NCI-H187 treated with DMSO at 0.1 percent for 48 hours (cell line): ENCODE results near the gene MRPL51.
"Not testable (repeated sequence)": the region's sequence is repeated elsewhere in the genome, so short reads cannot be mapped to it uniquely, and the experiment has no call there.

Source experiments
- DNase-seq: peaks from one replicate; lab custom pipeline; 2025; lab: John Stamatoyannopoulos, UW

The MRPL51 gene

GRCh38 chr12:6492838-6493496 lies at the start of gene MRPL51:
Gene MRPL51, minus strand, starts transcription at chr12:6493262. Its CDS starts 126 bp downstream, at chr12:6493136.
- DNase-seq: peak; percentile 77

- DNase-seq: no peak
Measured at GRCh38 chr12:6542209-6543009, 49.3 kb upstream of the MRPL51 start.

- DNase-seq: no peak
Measured at GRCh38 chr12:6541371-6542165, 48.5 kb upstream of the MRPL51 start.

- no peak for DNase-seq
Measured at GRCh38 chr12:6540181-6540877, 47.3 kb upstream of the MRPL51 start.

GRCh38 chr12:6539707-6540134 lies 46.7 kb upstream of the MRPL51 start:
- no peak for DNase-seq

- DNase-seq: no peak
Measured at GRCh38 chr12:6539314-6539682, 46.2 kb upstream of the MRPL51 start.

DNA sequence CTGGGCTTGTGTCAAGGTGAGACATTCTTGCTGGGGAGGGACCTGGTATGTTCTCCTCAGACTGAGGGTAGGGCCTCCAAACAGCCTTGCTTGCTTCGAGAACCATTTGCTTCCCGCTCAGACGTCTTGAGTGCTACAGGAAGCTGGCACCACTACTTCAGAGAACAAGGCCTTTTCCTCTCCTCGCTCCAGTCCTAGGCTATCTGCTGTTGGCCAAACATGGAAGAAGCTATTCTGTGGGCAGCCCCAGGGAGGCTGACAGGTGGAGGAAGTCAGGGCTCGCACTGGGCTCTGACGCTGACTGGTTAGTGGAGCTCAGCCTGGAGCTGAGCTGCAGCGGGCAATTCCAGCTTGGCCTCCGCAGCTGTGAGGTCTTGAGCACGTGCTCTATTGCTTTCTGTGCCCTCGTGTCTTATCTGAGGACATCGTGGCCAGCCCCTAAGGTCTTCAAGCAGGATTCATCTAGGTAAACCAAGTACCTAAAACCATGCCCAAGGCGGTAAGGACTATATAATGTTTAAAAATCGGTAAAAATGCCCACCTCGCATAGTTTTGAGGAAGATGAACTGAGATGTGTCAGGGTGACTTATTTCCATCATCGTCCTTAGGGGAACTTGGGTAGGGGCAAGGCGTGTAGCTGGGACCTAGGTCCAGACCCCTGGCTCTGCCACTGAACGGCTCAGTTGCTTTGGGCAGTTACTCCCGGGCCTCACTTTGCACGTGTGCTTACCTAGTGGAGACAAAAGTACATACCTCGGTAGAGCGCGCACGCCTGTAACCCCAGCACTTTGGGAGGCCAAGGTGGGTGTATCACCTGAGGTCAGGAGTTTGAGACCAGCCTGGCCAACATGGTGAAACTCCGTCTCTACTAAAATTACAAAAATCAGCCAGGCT lies 45.6 kb upstream of the MRPL51 start:
- no peak for DNase-seq

- not testable (repeated sequence) for DNase-seq
Measured at GRCh38 chr12:6537580-6538419, 44.7 kb upstream of the MRPL51 start.

GRCh38 chr12:6536894-6537579 lies 44.0 kb upstream of the MRPL51 start:
- no peak for DNase-seq

DNA sequence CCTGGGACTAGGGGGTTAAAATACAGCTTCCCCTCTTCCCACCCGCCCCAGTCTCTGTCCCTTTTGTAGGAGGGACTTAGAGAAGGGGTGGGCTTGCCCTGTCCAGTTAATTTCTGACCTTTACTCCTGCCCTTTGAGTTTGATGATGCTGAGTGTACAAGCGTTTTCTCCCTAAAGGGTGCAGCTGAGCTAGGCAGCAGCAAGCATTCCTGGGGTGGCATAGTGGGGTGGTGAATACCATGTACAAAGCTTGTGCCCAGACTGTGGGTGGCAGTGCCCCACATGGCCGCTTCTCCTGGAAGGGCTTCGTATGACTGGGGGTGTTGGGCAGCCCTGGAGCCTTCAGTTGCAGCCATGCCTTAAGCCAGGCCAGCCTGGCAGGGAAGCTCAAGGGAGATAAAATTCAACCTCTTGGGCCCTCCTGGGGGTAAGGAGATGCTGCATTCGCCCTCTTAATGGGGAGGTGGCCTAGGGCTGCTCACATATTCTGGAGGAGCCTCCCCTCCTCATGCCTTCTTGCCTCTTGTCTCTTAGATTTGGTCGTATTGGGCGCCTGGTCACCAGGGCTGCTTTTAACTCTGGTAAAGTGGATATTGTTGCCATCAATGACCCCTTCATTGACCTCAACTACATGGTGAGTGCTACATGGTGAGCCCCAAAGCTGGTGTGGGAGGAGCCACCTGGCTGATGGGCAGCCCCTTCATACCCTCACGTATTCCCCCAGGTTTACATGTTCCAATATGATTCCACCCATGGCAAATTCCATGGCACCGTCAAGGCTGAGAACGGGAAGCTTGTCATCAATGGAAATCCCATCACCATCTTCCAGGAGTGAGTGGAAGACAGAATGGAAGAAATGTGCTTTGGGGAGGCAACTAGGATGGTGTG lies 43.1 kb upstream of the MRPL51 start:
- DNase-seq: no peak

- DNase-seq: no peak
Measured at GRCh38 chr12:6535697-6535946, 42.6 kb upstream of the MRPL51 start.

DNA sequence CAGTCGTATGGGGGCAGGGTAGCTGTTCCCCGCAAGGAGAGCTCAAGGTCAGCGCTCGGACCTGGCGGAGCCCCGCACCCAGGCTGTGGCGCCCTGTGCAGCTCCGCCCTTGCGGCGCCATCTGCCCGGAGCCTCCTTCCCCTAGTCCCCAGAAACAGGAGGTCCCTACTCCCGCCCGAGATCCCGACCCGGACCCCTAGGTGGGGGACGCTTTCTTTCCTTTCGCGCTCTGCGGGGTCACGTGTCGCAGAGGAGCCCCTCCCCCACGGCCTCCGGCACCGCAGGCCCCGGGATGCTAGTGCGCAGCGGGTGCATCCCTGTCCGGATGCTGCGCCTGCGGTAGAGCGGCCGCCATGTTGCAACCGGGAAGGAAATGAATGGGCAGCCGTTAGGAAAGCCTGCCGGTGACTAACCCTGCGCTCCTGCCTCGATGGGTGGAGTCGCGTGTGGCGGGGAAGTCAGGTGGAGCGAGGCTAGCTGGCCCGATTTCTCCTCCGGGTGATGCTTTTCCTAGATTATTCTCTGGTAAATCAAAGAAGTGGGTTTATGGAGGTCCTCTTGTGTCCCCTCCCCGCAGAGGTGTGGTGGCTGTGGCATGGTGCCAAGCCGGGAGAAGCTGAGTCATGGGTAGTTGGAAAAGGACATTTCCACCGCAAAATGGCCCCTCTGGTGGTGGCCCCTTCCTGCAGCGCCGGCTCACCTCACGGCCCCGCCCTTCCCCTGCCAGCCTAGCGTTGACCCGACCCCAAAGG lies 42.1 kb upstream of the MRPL51 start:
- no peak for DNase-seq

DNA sequence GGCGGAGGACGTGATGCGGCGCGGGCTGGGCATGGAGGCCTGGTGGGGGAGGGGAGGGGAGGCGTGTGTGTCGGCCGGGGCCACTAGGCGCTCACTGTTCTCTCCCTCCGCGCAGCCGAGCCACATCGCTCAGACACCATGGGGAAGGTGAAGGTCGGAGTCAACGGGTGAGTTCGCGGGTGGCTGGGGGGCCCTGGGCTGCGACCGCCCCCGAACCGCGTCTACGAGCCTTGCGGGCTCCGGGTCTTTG lies 41.6 kb upstream of the MRPL51 start:
- no peak for DNase-seq

DNA sequence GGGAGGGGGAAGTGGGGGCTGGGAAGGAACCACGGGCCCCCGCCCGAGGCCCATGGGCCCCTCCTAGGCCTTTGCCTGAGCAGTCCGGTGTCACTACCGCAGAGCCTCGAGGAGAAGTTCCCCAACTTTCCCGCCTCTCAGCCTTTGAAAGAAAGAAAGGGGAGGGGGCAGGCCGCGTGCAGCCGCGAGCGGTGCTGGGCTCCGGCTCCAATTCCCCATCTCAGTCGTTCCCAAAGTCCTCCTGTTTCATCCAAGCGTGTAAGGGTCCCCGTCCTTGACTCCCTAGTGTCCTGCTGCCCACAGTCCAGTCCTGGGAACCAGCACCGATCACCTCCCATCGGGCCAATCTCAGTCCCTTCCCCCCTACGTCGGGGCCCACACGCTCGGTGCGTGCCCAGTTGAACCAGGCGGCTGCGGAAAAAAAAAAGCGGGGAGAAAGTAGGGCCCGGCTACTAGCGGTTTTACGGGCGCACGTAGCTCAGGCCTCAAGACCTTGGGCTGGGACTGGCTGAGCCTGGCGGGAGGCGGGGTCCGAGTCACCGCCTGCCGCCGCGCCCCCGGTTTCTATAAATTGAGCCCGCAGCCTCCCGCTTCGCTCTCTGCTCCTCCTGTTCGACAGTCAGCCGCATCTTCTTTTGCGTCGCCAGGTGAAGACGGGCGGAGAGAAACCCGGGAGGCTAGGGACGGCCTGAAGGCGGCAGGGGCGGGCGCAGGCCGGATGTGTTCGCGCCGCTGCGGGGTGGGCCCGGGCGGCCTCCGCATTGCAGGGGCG lies 41.0 kb upstream of the MRPL51 start, which contains the start of gene GAPDH:
Gene GAPDH (plus strand): TSS at position 595 of the 772 bp plus-strand sequence. CDS start 316 bp downstream, outside the sequence.
- DNase-seq: peak; percentile 72

DNA sequence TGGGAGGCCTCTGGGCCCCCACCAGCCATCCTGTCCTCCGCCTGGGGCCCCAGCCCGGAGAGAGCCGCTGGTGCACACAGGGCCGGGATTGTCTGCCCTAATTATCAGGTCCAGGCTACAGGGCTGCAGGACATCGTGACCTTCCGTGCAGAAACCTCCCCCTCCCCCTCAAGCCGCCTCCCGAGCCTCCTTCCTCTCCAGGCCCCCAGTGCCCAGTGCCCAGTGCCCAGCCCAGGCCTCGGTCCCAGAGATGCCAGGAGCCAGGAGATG lies 40.5 kb upstream of the MRPL51 start:
- DNase-seq: no peak

GRCh38 chr12:6532927-6533652 lies 40.0 kb upstream of the MRPL51 start:
- DNase-seq: no peak
